Measurements from ENCODE around the gene PDE11A. TPM values are rescaled to one million over a fixed set of nuclear protein-coding genes. Genes with fewer than 3 reads are reported as not detected.

Gene PDE11A
- total RNA-seq, 1 experiment from 2014 or later: 0.61 TPM

- no peak for TF ChIP-seq EGR1 (IDR thresholded peaks at IDR 0.05; ENCODE audit: low read depth)
- TF ChIP-seq CEBPB (IDR thresholded peaks at IDR 0.05; ENCODE audit: low read depth): no peak
- TF ChIP-seq CBX3 (IDR thresholded peaks at IDR 0.05; ENCODE audit: low read depth): no peak
These were observed 100.5 kb downstream of the PDE11A start (continued) for GRCh38 chr2:177972123-177972522.

- H3K4me2 ChIP-seq (ENCODE audit: low read length): no peak overlapping the region
- intact Hi-C loops (cut with micrococcal nuclease): no loop called here
- ATAC-seq: no peak
These were observed 101.7 kb downstream of the PDE11A start for GRCh38 chr2:177970670-177971454.

More at GRCh38 chr2:177970670-177971454, 101.7 kb downstream of the PDE11A start:
- Histone ChIP-seq H3K4me3 (replicated peaks in 1 of 2; ENCODE audit: low read depth in 1 of 2, low read length in 2 of 2) (no peak overlapping the region), H3K36me3 (ENCODE audit: control insufficient read depth in 1 of 2, insufficient read depth in 2 of 2, low read length in 2 of 2) (no peaks in the 10 kb centered on the region), H3K9me2 (ENCODE audit: insufficient read depth) (no peaks in the 10 kb centered on the region), H3K79me2 (ENCODE audit: insufficient read depth, low read length) (no peaks in the 10 kb centered on the region), H3K27me3 (ENCODE audit: insufficient read depth, low read length) (no peaks in the 10 kb centered on the region), H3K4me1 (ENCODE audit: control insufficient read depth in 1 of 2, insufficient read depth in 2 of 2, low read length in 2 of 2) (no peaks in the 10 kb centered on the region), H3K9ac (ENCODE audit: low read length) (no peak overlapping the region), H3K27ac (ENCODE audit: low read depth, low read length) (no peak overlapping the region), H2AFZ (ENCODE audit: low read depth, low read length, poor library complexity, severe bottlenecking) (no peak overlapping the region), H4K20me1 (ENCODE audit: insufficient read depth) (no peaks in the 10 kb centered on the region), H3K9me3 (ENCODE audit: control insufficient read depth in 1 of 2, insufficient read depth in 1 of 2, low read depth in 1 of 2, low read length in 2 of 2) (no peaks in the 10 kb centered on the region)
- CTCF ChIA-PET: no interaction called here
- RAD21 ChIA-PET (ENCODE audit: low non-redundant PET in 1 of 2, low total read pairs in 2 of 2, uncharacterized antibody in 2 of 2, unreplicated experiment in 2 of 2): no interaction called here
- no TSS peak for BruUV-seq (replicated peaks)
- TF ChIP-seq REST (IDR thresholded peaks at IDR 0.05; ENCODE audit: low read depth): no peak
- no peak for TF ChIP-seq ZBTB33 (IDR thresholded peaks at IDR 0.05; ENCODE audit: extremely low read depth, insufficient replicate concordance, low read length)
- no peak for TF ChIP-seq POLR2AphosphoS5 (IDR thresholded peaks at IDR 0.05; ENCODE audit: low read depth, low read length)
- no peak for TF ChIP-seq ZNF274 (IDR thresholded peaks at IDR 0.05; ENCODE audit: low read depth, low read length)
- TF ChIP-seq ZFX (IDR thresholded peaks at IDR 0.05): no peak
- no peak for TF ChIP-seq EZH2 (IDR thresholded peaks at IDR 0.05)
- TF ChIP-seq EGR1 (IDR thresholded peaks at IDR 0.05; ENCODE audit: low read depth): no peak
- no peak for TF ChIP-seq TCF7L2 (IDR thresholded peaks at IDR 0.05; ENCODE audit: borderline replicate concordance, extremely low read depth, insufficient read depth, insufficient read length)
- TF ChIP-seq ATF3 (IDR thresholded peaks at IDR 0.05): no peak
- POLR2A ChIA-PET: no interaction called here
- no peak for DNase-seq (ENCODE audit: low read depth, low spot score)
